ENCODE results near the gene BAIAP2L1.
"Not testable (repeated sequence)": the region's sequence is repeated elsewhere in the genome, so short reads cannot be mapped to it uniquely, and the experiment has no call there.

BAIAP2L1 gene

GRCh38 chr7:98398567-98399372, 2.1 kb downstream of the BAIAP2L1 start:
- DNase-seq, result no peak

- no peak for DNase-seq
These were observed 4.1 kb downstream of the BAIAP2L1 start for GRCh38 chr7:98396768-98397167.

GRCh38 chr7:98395951-98396350, 4.9 kb downstream of the BAIAP2L1 start:
- no peak for DNase-seq

GRCh38 chr7:98395481-98395880, 5.4 kb downstream of the BAIAP2L1 start:
- no peak for DNase-seq

GRCh38 chr7:98394377-98394836, 6.5 kb downstream of the BAIAP2L1 start:
- no peak for DNase-seq

GRCh38 chr7:98387544-98388226, 13.2 kb downstream of the BAIAP2L1 start:
- DNase-seq, result no peak

- no peak for DNase-seq
These were observed 13.8 kb downstream of the BAIAP2L1 start for GRCh38 chr7:98387131-98387530.

GRCh38 chr7:98385532-98385931, 15.4 kb downstream of the BAIAP2L1 start:
- DNase-seq, result not testable (repeated sequence)

GRCh38 chr7:98378210-98378819, 22.6 kb downstream of the BAIAP2L1 start:
- no peak for DNase-seq

- no peak for DNase-seq
These were observed 24.2 kb downstream of the BAIAP2L1 start for GRCh38 chr7:98376711-98377110.

GRCh38 chr7:98375664-98376063, 25.2 kb downstream of the BAIAP2L1 start:
- DNase-seq, result no peak

GRCh38 chr7:98374285-98374680, 26.6 kb downstream of the BAIAP2L1 start:
- DNase-seq, result no peak

- DNase-seq, result no peak
These were observed 27.9 kb downstream of the BAIAP2L1 start for GRCh38 chr7:98372993-98373392.

- DNase-seq, result no peak
These were observed 31.2 kb downstream of the BAIAP2L1 start for GRCh38 chr7:98369726-98370125.

GRCh38 chr7:98368716-98369115, 32.2 kb downstream of the BAIAP2L1 start:
- DNase-seq, result no peak

GRCh38 chr7:98366562-98366938, 34.3 kb downstream of the BAIAP2L1 start:
- no peak for DNase-seq

- no peak for DNase-seq
These were observed 34.9 kb downstream of the BAIAP2L1 start for GRCh38 chr7:98365863-98366561.

GRCh38 chr7:98364220-98364619, 36.7 kb downstream of the BAIAP2L1 start:
- no peak for DNase-seq

- DNase-seq, result no peak
These were observed 38.4 kb downstream of the BAIAP2L1 start for GRCh38 chr7:98362517-98362916.

GRCh38 chr7:98360221-98361130, 40.4 kb downstream of the BAIAP2L1 start:
- DNase-seq, result no peak

- no peak for DNase-seq
These were observed 41.5 kb downstream of the BAIAP2L1 start for GRCh38 chr7:98359395-98359794.

GRCh38 chr7:98358706-98359105, 42.2 kb downstream of the BAIAP2L1 start:
- no peak for DNase-seq

Data from bone marrow (tissue), 2 donors.